ENCODE measurements around the gene MAGOH.

- no peak for TF ChIP-seq CTCF (IDR thresholded peaks at IDR 0.05)
- no peak for TF ChIP-seq POLR2A (IDR thresholded peaks at IDR 0.05)
These were observed 36.3 kb upstream of the MAGOH start for GRCh38 chr1:53274541-53275185.

Measured in ovary (tissue), 3 donors.